Activated naive CD8-positive, alpha-beta T cell treated with anti-CD3 and anti-CD28 coated beads for 36 hours (primary cell): Measurements from ENCODE around the gene ADGRG7. TPM values are rescaled to one million over a fixed set of nuclear protein-coding genes. Genes with fewer than 3 reads are reported as not detected.
"Not testable (repeated sequence)": the region's sequence is repeated elsewhere in the genome, so short reads cannot be mapped to it uniquely, and the experiment has no call there.

Experiments
- DNase-seq: peaks from one replicate; pipeline ENCODE4 v3.0.0; 2021
- H3K27ac Mint-ChIP-seq: one replicate; pipeline ENCODE4 v1.8.0; 2022; ENCODE audit warnings: mild to moderate bottlenecking, moderate library complexity, mixed read lengths
- H3K27me3 Mint-ChIP-seq: one replicate; pipeline ENCODE4 v1.8.0; 2022; ENCODE audit warnings: mild to moderate bottlenecking, mixed read lengths
- H3K36me3 Mint-ChIP-seq: one replicate; pipeline ENCODE4 v1.8.0; 2021; ENCODE audit warnings: mild to moderate bottlenecking, mixed read lengths
- H3K4me1 Mint-ChIP-seq: one replicate; pipeline ENCODE4 v1.8.0; 2021; ENCODE audit warnings: mixed read lengths
- H3K4me3 Mint-ChIP-seq: one replicate; pipeline ENCODE4 v1.8.0; 2022; ENCODE audit warnings: mild to moderate bottlenecking, moderate library complexity, mixed read lengths
- H3K9me3 Mint-ChIP-seq: one replicate; pipeline ENCODE4 v1.8.0; 2022; ENCODE audit warnings: mixed read lengths
- total RNA-seq, 2 experiments: library from RNA; stranded (reverse); gene quantifications; one replicate each; pipeline ENCODE4 v1.2.3, GENCODE V29; 2021

Gene ADGRG7
- total RNA-seq, 2 experiments from 2014 or later, result not detected

DNA sequence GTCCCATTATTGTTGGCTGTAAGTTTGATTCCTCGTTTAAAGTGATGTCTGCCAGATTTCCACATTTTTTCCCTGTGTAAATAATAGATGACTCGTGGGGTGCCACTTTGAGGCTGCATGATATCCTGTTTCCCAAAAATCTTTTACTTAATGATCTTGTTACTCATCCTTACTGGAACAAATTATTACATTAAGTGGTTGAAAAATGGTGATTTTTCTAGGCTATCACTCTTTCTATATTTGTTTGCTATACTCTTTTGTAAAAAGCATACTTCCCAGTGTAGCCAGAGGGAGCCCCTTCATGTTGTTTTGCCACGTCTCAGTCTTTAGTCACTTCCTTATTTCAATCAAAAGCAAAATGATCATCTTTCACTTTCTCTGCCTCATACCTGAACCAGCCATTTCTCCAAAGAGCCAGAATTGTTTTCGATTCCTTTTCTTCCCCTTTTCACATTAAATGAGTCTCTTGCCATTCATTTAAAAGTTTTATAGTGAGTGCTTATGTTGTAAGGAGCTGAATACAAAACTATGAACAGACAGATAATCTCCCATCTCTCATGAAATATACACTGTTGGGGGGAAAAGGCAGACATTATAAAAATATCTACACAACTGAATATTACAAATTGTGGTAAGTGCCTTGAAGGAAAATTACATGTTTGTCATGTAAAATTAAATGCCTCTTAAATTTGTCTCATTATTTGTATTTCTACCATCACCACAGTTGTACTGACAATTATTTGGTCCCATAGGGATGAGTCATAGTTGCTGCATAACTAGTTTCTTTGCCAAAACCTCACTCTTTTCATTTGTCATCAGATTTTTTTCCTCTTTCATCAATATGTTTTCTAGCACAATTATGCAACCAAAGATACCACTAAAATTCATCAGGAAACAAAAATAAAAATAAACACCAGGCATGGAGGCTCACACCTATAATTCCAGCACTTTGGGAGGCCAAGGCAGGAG lies 41.5 kb downstream of the ADGRG7 start:
- Mint-ChIP-seq H3K4me3 (peak overlapping the region; percentile 67), H3K9me3 (no peaks in the 10 kb centered on the region), H3K4me1 (peaks cover 17% of the 10 kb centered on the region), H3K27ac (peak overlapping the region; percentile 91), H3K36me3 (no peaks in the 10 kb centered on the region), H3K27me3 (no peaks in the 10 kb centered on the region)
- DNase-seq, result no peak

GRCh38 chr3:100653604-100654294 lies 44.3 kb downstream of the ADGRG7 start:
- no peaks in the 10 kb centered on the region for H3K36me3 Mint-ChIP-seq
- H3K4me1 Mint-ChIP-seq, result peaks cover 17% of the 10 kb centered on the region
- no peak overlapping the region for H3K27ac Mint-ChIP-seq
- no peaks in the 10 kb centered on the region for H3K27me3 Mint-ChIP-seq
- no peak for DNase-seq
- no peaks in the 10 kb centered on the region for H3K9me3 Mint-ChIP-seq
- no peak overlapping the region for H3K4me3 Mint-ChIP-seq

- Mint-ChIP-seq H3K4me3 (no peak overlapping the region), H3K27ac (no peak overlapping the region), H3K27me3 (no peaks in the 10 kb centered on the region), H3K36me3 (no peaks in the 10 kb centered on the region), H3K9me3 (no peaks in the 10 kb centered on the region), H3K4me1 (peaks cover 2% of the 10 kb centered on the region)
- no peak for DNase-seq
These were observed 47.5 kb downstream of the ADGRG7 start for GRCh38 chr3:100656945-100657344.

DNA sequence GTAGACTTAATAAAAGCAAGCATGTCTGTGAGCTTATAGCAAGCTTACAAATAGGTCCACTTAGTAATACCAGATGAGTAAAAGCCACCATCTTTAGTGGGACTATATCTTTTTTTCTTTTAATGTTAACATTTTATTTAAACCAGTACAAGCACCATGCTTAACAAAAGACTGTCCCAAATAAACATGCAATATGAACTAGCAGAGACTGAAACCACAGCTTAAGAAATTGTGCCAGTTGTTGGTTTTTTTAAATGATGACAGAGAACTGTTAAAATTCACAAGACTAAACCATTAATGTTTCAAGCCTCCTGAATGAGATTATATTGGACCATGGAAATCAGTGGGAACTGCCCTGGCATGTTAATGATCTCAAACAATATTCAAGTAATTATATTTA lies 51.9 kb downstream of the ADGRG7 start:
- H3K27ac Mint-ChIP-seq, H3K27me3 Mint-ChIP-seq, H3K9me3 Mint-ChIP-seq, H3K36me3 Mint-ChIP-seq, H3K4me3 Mint-ChIP-seq, DNase-seq: not testable (repeated sequence)
- peaks cover 25% of the 10 kb centered on the region for H3K4me1 Mint-ChIP-seq

DNA sequence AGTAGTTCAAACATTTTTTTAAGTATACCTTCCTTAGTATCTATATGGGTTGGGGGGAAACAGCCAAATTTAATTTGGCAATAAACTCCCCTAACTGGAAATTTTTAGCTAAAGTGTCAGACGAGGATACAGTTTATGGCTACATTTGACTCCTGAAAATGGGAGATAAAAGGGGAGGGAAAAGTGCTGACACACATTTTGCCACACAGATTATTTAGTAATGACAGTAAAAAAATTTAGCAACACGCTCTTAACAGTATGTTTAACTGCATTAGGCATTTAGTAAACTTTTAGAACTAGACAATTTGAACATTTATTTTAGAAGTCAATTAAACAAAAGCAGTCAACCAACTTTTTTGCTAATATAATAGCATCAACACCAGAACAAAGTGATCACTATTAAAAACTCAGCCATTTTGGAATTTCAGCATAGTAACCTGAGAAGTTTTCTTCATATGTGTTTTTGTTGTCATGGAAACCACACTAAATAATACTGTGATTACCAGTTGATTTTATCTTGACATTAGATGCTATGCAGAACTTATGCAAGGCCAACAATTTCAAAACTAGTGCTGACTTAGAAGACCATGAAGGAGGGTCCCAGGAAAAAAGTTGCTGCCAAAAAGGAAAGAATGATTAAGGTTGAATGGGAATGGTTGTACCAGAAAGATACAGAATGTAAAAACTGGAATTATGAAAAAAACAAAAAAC lies 52.9 kb downstream of the ADGRG7 start:
- Mint-ChIP-seq H3K36me3 (no peaks in the 10 kb centered on the region), H3K27me3 (peaks cover 8% of the 10 kb centered on the region), H3K27ac (no peak overlapping the region), H3K4me1 (peaks cover 25% of the 10 kb centered on the region), H3K9me3 (no peaks in the 10 kb centered on the region), H3K4me3 (no peak overlapping the region)
- no peak for DNase-seq

DNA sequence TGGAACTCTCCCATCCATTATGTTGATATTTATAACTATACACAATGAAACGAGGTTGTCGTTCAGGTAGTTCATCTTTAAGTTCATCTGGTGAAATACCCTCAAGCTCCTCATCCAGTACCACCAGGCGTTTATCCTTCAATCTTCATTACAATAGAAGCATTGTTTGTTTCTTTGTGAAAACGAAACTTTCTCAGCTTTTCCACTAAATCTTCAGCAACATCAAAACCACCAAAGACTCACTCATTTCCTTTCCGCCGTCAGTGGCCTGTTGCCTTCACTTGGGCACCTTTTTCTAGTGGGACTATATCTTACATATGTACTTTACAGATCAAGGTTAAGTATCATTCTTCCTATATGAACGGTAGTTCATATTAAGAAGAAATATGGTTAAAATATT lies 55.8 kb downstream of the ADGRG7 start:
- H3K4me3 Mint-ChIP-seq, result no peak overlapping the region
- peak overlapping the region; percentile 59 for H3K27ac Mint-ChIP-seq
- H3K4me1 Mint-ChIP-seq, result peaks cover 23% of the 10 kb centered on the region
- DNase-seq, result peak; percentile 38
- peaks cover 6% of the 10 kb centered on the region for H3K9me3 Mint-ChIP-seq
- peaks cover 8% of the 10 kb centered on the region for H3K27me3 Mint-ChIP-seq
- no peaks in the 10 kb centered on the region for H3K36me3 Mint-ChIP-seq

- H3K9me3 Mint-ChIP-seq, result peaks cover 16% of the 10 kb centered on the region
- not testable (repeated sequence) for H3K36me3 Mint-ChIP-seq, H3K27ac Mint-ChIP-seq, H3K27me3 Mint-ChIP-seq, H3K4me3 Mint-ChIP-seq, DNase-seq
- H3K4me1 Mint-ChIP-seq, result peaks cover 23% of the 10 kb centered on the region
These were observed 57.3 kb downstream of the ADGRG7 start for GRCh38 chr3:100666699-100667098.

DNA sequence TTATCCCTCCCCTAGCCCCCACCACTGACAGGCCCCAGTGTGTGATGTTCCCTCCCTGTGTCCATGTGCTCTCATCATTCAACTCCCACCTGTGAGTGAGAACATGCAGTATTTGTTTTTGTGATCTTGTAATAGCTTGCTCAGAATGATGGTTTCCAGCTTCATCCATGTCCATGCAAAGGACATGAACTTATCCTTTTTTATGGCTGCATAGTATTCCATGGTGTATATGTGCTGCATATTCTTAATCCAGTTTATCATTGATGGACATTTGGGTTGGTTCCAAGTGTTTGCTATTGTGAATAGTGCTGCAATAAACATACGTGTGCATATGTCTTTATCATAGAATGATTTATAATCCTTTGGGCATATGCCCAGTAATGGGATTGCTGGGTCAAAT lies 57.9 kb downstream of the ADGRG7 start:
- H3K36me3 Mint-ChIP-seq, H3K27ac Mint-ChIP-seq, H3K27me3 Mint-ChIP-seq, DNase-seq, H3K4me3 Mint-ChIP-seq: not testable (repeated sequence)
- peaks cover 16% of the 10 kb centered on the region for H3K9me3 Mint-ChIP-seq
- peaks cover 23% of the 10 kb centered on the region for H3K4me1 Mint-ChIP-seq

- H3K4me3 Mint-ChIP-seq, H3K27ac Mint-ChIP-seq, H3K4me1 Mint-ChIP-seq, DNase-seq, H3K27me3 Mint-ChIP-seq, H3K36me3 Mint-ChIP-seq: not testable (repeated sequence)
- peaks cover 16% of the 10 kb centered on the region for H3K9me3 Mint-ChIP-seq
These were observed 61.6 kb downstream of the ADGRG7 start for GRCh38 chr3:100670995-100671394.

GRCh38 chr3:100681496-100681895 lies 72.1 kb downstream of the ADGRG7 start:
- Mint-ChIP-seq H3K27ac (no peak overlapping the region), H3K4me1 (no peaks in the 10 kb centered on the region)

DNA sequence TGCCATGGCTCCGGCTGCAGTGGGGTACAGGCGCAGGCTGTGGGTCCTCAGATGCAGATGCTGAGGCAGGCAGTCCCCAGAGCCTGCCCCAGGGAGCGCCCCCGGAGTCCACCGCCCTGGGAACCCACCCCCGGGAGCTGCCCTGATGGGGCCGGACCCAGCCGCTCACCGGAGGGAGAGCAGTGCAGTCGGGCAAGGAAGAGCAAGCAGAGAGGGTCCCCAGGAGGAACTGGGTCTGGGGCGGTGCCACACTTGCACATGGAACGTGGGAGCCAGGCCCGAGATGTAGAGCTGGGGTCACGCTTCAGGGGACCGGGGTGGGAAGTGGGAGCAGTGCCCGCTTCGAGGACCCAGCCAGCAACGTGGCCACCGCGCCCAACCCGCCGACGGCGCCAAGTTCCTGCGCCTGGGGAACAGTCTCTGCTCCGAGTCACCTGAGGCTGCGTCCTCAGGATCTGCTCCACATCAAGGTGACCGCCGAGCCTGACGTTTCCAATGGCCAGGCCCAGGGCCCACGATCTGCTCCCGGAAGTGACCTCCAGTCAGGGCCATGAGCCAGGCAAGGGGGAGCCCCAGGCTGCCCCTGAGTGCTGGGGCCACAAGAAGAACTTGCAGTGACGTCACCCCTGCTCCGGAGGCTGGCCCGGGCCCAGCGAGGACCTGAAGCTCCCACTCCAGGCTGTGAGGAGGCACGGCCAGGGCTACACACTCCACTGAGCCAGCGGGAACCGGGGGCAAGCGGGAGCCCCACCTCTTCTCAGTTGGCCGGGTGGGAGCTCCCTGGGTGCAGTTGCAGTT lies 72.9 kb downstream of the ADGRG7 start:
- Mint-ChIP-seq H3K4me3 (no peak overlapping the region), H3K27ac (no peak overlapping the region), H3K4me1 (no peaks in the 10 kb centered on the region), H3K27me3 (peaks cover 7% of the 10 kb centered on the region), H3K36me3 (no peaks in the 10 kb centered on the region), H3K9me3 (peaks cover 3% of the 10 kb centered on the region)
- no peak for DNase-seq

More at GRCh38 chr3:100681496-100681895, 72.1 kb downstream of the ADGRG7 start:
- H3K27me3 Mint-ChIP-seq, result peaks cover 12% of the 10 kb centered on the region
- H3K36me3 Mint-ChIP-seq, result no peaks in the 10 kb centered on the region
- no peak for DNase-seq
- H3K9me3 Mint-ChIP-seq, result peaks cover 3% of the 10 kb centered on the region
- no peak overlapping the region for H3K4me3 Mint-ChIP-seq

- no peaks in the 10 kb centered on the region for H3K4me1 Mint-ChIP-seq
- peaks cover 2% of the 10 kb centered on the region for H3K9me3 Mint-ChIP-seq
- peaks cover 7% of the 10 kb centered on the region for H3K27me3 Mint-ChIP-seq
- no peak for DNase-seq
- H3K4me3 Mint-ChIP-seq, result no peak overlapping the region
- no peak overlapping the region for H3K27ac Mint-ChIP-seq
- no peaks in the 10 kb centered on the region for H3K36me3 Mint-ChIP-seq
These were observed 73.7 kb downstream of the ADGRG7 start for GRCh38 chr3:100682854-100683760.

DNA sequence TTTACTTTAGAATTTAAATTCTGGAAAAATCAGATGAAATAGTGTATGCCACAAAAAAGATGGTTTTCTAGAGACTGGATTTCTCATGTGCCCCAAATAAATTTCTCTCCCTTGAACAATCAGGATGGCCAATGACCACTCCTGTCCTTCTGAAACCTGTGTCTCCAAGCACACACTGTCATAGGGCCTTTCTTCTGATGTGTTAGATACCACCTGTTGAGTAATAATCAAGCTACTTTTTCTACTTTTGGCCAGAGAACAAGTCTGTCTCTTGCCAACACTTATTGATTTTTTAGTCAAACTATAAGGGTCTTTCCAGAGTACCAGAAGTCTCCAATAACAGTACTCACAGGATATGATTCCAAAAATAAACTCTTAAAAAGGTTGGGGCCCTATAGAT lies 83.8 kb downstream of the ADGRG7 start:
- H3K36me3 Mint-ChIP-seq, result no peaks in the 10 kb centered on the region

GRCh38 chr3:100695696-100696095 lies 86.3 kb downstream of the ADGRG7 start:
- no peak for DNase-seq
- Mint-ChIP-seq H3K4me3 (no peak overlapping the region), H3K27me3 (peaks cover 40% of the 10 kb centered on the region), H3K4me1 (no peaks in the 10 kb centered on the region), H3K36me3 (no peaks in the 10 kb centered on the region), H3K9me3 (no peaks in the 10 kb centered on the region), H3K27ac (no peak overlapping the region)

More for the DNA sequence above, 83.8 kb downstream of the ADGRG7 start:
- H3K27me3 Mint-ChIP-seq, result peaks cover 36% of the 10 kb centered on the region
- H3K4me3 Mint-ChIP-seq, result no peak overlapping the region
- H3K4me1 Mint-ChIP-seq, result no peaks in the 10 kb centered on the region
- DNase-seq, result no peak
- no peak overlapping the region for H3K27ac Mint-ChIP-seq
- no peaks in the 10 kb centered on the region for H3K9me3 Mint-ChIP-seq
